UCSD-AML1 (cell line): ENCODE data around the gene DHFR.
"Not testable (repeated sequence)": the region's sequence is repeated elsewhere in the genome, so short reads cannot be mapped to it uniquely, and the experiment has no call there.

Experiments used
- DNase-seq: peaks from one replicate; lab custom pipeline; 2025; ENCODE audit not compliant: unreplicated experiment; lab: John Stamatoyannopoulos, UW

The DHFR gene

GRCh38 chr5:80597500-80597899, 57.3 kb downstream of the DHFR start:
- no peak for DNase-seq

- no peak for DNase-seq
These were observed 60.0 kb downstream of the DHFR start for GRCh38 chr5:80594810-80595209.

- DNase-seq = no peak
These were observed 62.0 kb downstream of the DHFR start for GRCh38 chr5:80592761-80593160.

GRCh38 chr5:80592105-80592504, 62.7 kb downstream of the DHFR start:
- no peak for DNase-seq

GRCh38 chr5:80591352-80591751, 63.4 kb downstream of the DHFR start:
- DNase-seq = no peak

- DNase-seq = no peak
These were observed 64.0 kb downstream of the DHFR start for GRCh38 chr5:80590766-80591165.

- DNase-seq = no peak
These were observed 65.8 kb downstream of the DHFR start for GRCh38 chr5:80588858-80589540.

GRCh38 chr5:80584770-80585169, 70.0 kb downstream of the DHFR start:
- no peak for DNase-seq

- not testable (repeated sequence) for DNase-seq
These were observed 74.5 kb downstream of the DHFR start for GRCh38 chr5:80580291-80580690.

- DNase-seq = no peak
These were observed 75.7 kb downstream of the DHFR start for GRCh38 chr5:80579050-80579449.

- DNase-seq = no peak
These were observed 77.1 kb downstream of the DHFR start for GRCh38 chr5:80577707-80578106.

GRCh38 chr5:80576383-80576782, 78.4 kb downstream of the DHFR start:
- no peak for DNase-seq
